ENCODE data around the gene EYS.
"Not testable (repeated sequence)": the region's sequence is repeated elsewhere in the genome, so short reads cannot be mapped to it uniquely, and the experiment has no call there.

EYS gene

GRCh38 chr6:64483956-64484499 lies 1223.0 kb downstream of the EYS start:
- no peak overlapping the region for H3K4me3 ChIP-seq (ENCODE audit: low read length)
- no peak for TF ChIP-seq CTCF (IDR thresholded peaks at IDR 0.05; ENCODE audit: insufficient read depth, low read depth, low read length, missing control alignments)
- DNase-seq (ENCODE audit: low read depth), result peak; percentile 29

GRCh38 chr6:64482631-64483030 lies 1224.4 kb downstream of the EYS start:
- no peak for DNase-seq (ENCODE audit: low read depth)
- TF ChIP-seq CTCF (IDR thresholded peaks at IDR 0.05; ENCODE audit: insufficient read depth, low read depth, low read length, missing control alignments), result no peak

GRCh38 chr6:64479134-64479533 lies 1227.9 kb downstream of the EYS start:
- no peak for TF ChIP-seq CTCF (IDR thresholded peaks at IDR 0.05; ENCODE audit: insufficient read depth, low read depth, low read length, missing control alignments)
- H3K4me3 ChIP-seq (ENCODE audit: low read length), result no peak overlapping the region
- DNase-seq (ENCODE audit: low read depth), result no peak

More at GRCh38 chr6:64482631-64483030, 1224.4 kb downstream of the EYS start:
- H3K4me3 ChIP-seq (ENCODE audit: low read length), result no peak overlapping the region

- TF ChIP-seq CTCF (IDR thresholded peaks at IDR 0.05; ENCODE audit: insufficient read depth, low read depth, low read length, missing control alignments), result no peak
- no peak for DNase-seq (ENCODE audit: low read depth)
- H3K4me3 ChIP-seq (ENCODE audit: low read length), result no peak overlapping the region
Observed at GRCh38 chr6:64477391-64477790, 1229.6 kb downstream of the EYS start.

- no peak for TF ChIP-seq CTCF (IDR thresholded peaks at IDR 0.05; ENCODE audit: insufficient read depth, low read depth, low read length, missing control alignments)
- no peak for DNase-seq (ENCODE audit: low read depth)
Observed at GRCh38 chr6:64476935-64477334, 1230.1 kb downstream of the EYS start.

GRCh38 chr6:64469405-64469804 lies 1237.6 kb downstream of the EYS start:
- not testable (repeated sequence) for DNase-seq (ENCODE audit: low read depth); H3K4me3 ChIP-seq (ENCODE audit: low read length)
- peak; percentile 41 for TF ChIP-seq CTCF (IDR thresholded peaks at IDR 0.05; ENCODE audit: insufficient read depth, low read depth, low read length, missing control alignments)

More at GRCh38 chr6:64476935-64477334, 1230.1 kb downstream of the EYS start:
- H3K4me3 ChIP-seq (ENCODE audit: low read length), result no peak overlapping the region

GRCh38 chr6:64467656-64468055 lies 1239.4 kb downstream of the EYS start:
- DNase-seq (ENCODE audit: low read depth), result no peak
- H3K4me3 ChIP-seq (ENCODE audit: low read length), result no peak overlapping the region
- no peak for TF ChIP-seq CTCF (IDR thresholded peaks at IDR 0.05; ENCODE audit: insufficient read depth, low read depth, low read length, missing control alignments)
